GM21447 (cell line): Measurements from ENCODE around the gene COPS7A.
A peak's percentile ranks its signal among the peaks of the same experiment; 100 is the strongest.

Source experiments
- ATAC-seq: cut with Tn5 transposase; IDR thresholded peaks from one replicate; pipeline ENCODE4 v1.9.1; 2021; ENCODE audit not compliant: unreplicated experiment

COPS7A gene

DNA sequence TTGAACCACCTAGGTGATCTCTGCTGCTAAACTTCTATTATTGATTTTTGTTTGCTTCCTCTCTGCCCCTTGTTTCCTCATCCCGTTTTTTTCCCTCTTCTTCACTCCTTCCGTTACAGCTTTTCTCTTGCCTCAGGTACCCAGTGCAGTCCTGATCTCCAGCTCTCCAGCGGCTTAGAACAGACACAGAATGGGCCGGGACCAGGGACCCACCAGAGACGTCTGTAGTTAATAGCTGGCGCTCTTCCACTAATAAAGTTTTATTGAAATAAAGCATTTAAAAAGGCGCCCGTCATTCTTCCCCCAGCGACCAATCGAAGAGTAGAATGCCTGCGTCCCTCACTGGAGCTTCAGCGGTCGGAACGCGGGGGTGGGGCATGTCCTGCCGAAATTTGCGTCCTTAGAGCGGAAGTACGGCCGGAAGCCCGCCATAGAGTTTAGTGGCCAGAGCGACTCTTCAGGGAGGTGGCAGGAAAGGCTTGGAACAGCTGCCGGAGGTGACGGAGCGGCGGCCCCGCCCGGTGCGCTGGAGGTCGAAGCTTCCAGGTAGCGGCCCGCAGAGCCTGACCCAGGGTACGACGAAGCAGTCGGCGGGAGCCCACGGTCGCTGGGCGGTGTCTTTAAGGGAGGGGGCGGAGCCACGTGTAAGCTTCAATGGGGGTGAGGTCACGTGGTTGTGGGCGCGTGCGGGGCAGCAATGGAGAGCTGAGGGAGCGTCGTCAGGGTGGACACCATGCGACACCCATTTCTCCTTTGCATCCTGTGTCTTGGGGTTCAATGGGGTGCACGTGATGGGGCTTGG is at the start of gene COPS7A:
TSS of gene COPS7A (plus strand) at position 440 of the 802 bp plus-strand sequence. CDS start 611 bp downstream, outside the sequence.
- ATAC-seq, result peak; percentile 91

- ATAC-seq, result no peak
Observed at GRCh38 chr12:6676962-6677361, 46.9 kb upstream of the COPS7A start.

- ATAC-seq, result no peak
Observed at GRCh38 chr12:6684609-6685008, 39.2 kb upstream of the COPS7A start.

- no peak for ATAC-seq
Observed at GRCh38 chr12:6685814-6686213, 38.0 kb upstream of the COPS7A start.

DNA sequence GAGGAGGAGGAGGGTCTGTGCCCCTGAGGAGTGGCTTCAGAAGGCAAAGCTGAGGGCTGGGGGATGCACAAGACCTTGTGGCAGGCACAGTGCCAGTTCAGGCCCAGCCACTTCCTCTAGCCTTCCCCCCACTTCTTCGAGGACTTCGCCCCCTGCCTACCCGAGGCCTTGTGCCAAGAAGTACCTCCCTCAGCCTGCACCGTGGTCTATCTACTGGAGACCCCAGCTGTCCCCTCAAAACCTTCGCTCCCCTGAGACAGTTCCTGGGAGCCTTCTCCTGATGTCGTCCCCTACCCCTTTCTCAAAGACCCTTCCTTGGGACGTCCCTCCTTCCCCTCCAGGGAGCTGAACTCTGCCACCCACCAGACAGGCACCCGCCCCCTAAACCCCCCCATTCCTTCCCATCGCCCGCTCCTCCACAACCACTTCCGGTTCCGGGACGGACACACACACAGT is 35.3 kb upstream of the COPS7A start:
- peak; percentile 11 for ATAC-seq

DNA sequence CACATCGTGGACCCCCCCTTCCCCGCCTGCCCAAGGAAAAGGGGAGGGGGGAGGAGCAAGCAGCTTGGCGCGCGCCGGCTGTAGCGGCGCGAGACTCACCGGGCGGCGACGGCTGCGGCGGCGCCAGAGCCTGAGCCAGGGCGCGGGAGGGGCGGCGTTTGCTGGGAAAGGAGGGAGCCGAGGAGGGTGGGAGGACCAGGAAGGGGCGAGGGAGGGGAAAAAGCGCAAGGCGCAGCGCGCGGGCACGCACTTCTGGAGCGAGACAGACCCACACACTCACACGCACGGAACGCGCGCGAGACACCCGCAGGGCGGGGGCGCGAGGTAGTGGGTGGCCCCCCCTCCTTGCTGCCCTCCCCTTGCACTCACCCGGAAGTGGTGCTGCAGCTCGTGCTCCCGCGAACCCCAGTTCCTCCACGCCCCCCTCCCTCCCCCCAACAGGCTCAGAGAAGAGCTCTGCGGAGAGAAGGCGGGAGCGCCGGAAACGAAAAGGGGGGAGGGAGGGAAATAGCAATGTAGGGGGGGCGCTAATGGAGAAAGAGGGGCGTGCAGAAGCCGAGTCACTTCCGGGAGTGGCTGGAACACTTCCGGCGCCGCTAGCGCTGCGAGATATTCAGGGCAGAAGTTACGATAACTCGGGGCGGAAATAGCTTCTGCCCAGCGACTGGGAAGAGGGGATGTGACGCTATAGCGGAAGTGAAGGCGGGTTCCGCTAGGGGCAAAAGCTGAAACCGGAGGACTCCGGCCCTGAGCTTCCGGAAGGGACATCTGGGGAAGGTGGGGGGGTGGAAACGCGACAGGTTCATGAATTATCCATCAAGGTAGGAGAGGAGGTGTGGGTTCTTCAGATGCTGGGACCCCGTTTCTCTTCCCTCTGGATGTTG is 34.6 kb upstream of the COPS7A start, which contains the start of gene ZNF384:
TSS of gene ZNF384 (minus strand) at position 377 of the 884 bp plus-strand sequence. CDS start 9,855 bp downstream, outside the sequence.
- ATAC-seq, result peak; percentile 83

GRCh38 chr12:6691473-6691872 is 32.4 kb upstream of the COPS7A start:
- no peak for ATAC-seq

- no peak for ATAC-seq
Observed at GRCh38 chr12:6692888-6693287, 31.0 kb upstream of the COPS7A start.

DNA sequence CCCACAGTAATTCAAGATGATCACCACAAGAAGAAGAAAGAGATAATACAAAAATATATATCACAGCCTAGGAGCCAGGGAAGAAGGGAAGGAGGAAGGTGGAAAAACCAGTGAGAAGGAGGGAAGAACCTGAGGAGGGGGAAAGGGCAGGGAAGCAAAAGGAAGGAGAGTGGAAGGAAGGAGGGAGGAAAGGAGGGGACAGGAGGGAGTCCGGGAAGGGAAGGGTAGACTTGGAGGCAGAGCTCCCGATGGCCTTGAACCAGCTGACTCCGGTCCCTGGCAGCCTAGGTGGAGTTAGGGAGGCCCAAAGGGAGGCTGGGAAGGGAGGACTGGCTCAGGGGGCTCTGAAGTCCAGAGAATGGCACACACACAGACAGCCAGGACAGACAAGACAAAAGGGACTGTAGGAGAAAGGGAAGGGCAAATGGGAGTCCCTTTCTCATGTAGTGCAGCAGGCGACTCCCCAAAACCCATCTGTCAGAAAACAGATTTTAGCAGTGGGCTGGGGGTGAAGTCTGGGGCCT is 30.0 kb upstream of the COPS7A start:
- no peak for ATAC-seq

DNA sequence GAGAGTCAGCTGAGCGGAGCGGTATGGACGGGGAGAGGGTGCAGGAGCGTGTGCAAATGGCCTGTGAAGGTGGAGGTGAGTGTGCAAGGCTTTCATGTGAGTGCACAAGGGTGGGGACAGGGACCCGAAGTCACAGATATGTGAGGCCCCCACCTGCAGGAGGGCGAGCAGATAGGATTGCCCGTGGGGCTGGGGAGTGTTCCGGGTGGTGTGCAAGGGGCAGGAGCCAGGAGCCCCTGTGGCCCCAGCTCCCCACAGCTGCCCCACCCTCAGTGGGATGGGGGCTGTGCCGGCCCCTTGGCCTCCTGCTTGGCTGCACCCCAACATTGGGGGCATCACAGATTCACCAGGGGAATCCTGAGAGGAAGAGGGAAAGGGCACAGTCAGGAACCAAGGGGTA is 29.1 kb upstream of the COPS7A start:
- ATAC-seq, result no peak

GRCh38 chr12:6695313-6696045 is 28.4 kb upstream of the COPS7A start:
- no peak for ATAC-seq

DNA sequence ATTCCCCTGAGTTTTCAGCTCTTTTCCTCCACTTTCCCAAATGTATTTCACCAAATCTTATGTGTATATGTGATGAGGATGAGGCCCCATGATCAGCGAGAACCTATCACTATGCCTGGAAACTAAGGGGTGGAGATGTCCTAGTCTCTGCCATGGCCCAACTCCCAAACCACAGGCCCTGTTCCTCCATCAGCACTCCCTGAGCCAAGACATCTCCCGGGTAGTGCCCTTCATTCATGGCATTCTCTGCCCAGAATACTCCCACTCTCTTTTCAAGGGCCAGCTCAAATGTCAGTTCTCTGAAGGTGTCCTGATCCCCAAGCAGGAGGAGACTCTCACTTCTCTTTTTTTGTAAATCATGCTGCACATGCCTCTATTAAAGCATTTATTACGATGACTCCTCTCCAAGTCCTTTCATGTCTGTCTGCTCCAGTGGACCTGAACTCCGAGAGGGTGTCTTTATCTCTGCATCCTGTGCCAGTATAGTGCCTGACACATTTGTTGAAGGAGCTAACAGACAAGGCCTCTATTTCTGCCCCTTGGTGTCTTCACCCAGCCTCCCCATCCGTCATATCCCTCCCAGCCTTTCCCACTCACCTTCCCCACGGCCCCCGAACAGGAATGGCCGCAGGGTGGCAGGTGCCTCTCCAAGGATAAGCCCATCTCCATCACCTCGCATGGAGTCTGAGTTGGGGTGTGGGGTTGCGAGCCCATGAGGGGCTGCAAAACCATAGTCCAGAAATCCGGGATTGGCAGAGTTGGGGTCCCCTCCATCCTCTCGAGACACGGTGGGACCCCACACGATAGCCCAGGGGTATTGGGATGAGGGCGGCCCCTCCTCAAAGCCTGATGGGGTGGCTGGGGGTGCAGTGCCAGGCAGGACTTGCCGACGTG is 26.9 kb upstream of the COPS7A start:
- ATAC-seq, result no peak

DNA sequence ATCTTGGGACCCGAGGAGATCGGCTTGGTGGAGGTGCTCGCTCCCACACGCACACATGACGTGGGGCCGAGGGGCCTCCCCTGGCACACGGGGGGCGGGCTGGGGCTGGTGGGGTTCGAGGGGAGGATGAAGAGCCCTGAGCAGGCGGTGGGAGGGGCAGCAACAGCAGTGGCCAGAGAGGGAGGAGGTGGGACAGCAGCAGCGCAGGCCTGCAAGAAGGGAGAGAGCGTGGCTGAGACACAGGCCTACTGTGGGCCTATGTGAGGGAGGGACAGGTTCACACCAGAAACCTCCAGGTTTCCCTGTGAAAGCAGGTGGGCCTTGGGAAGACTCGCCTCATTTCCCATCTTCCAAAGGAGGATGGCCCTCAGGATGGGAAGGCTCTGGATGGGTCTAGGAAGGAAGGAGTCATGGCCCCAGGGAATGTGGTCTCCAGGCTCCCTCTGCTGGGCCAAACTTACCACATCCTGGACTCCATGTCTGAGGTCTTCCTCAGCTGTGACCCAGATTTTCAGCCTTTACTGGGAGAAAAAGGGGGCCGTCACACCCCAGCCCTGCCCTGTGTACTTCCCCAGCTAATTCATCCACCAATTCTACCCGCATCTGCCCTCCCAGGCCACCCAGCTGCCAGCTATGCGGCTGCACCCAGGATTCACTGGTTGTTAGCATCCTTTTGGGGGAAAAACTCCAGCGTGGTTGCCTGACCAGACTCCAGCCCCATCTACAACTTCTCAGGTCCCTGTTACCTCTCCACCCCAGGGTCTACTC is 26.1 kb upstream of the COPS7A start:
- no peak for ATAC-seq

DNA sequence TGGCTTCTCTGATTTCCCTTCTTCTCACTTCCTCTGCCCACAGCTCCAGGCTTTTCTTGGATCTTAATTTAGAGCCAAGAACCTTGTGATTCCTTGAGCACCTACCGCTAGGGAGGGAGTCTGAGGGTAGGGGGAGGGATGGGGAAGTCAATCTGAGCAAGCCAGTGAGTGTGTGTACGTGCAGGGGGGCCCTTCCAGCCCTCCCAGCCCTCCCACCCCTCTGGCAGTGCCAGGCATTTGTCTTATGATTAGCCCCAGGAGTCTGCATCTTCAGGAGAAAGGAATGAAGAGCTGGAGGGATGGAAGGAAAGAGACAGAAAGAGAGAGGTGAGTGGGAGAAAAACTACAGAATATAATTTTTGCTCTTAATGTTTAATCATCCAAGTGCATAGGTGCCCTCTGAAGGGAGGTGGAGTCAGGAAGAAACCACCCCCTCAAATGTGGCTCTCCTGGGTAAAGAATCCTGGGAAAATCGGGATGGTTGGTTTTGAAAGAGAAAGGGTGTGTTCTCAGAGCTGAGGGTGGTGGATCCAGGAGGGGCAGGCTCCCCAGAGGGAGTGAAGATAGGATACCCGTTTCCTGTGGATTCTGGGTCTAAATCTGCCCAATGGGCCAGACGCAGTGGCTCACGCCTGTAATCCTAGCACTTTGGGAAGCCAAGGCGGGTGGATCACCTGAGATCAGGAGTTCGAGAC is 25.3 kb upstream of the COPS7A start:
- ATAC-seq, result no peak

GRCh38 chr12:6699259-6699988 is 24.4 kb upstream of the COPS7A start:
- no peak for ATAC-seq

- ATAC-seq, result no peak
Observed at GRCh38 chr12:6699989-6700645, 23.7 kb upstream of the COPS7A start.

DNA sequence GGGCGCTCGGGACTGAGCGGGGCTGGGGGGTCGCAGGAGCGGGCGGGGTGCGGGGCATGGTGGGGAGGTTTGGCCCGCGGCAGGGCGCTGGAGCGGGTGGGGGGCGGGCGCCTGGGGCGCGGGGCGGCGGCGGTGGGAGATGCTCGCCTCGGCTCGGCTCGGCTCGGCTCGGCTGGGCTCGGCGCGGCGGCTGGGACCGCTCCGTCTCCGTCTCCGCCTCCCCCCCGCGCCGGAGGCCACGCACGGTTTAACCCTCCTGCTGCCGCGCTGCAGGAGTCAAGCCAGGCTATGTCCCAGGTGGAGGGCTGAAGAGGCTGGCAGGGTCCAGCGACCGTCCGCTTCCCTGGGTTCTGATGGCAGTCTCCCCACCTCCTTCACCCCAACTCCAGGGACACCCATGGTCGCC is 23.2 kb upstream of the COPS7A start, which contains the start of gene PIANP:
TSS of gene PIANP (minus strand) at position 170 of the 406 bp plus-strand sequence. CDS start 2,754 bp downstream, outside the sequence.
- no peak for ATAC-seq
